ENCODE results near the gene ZBTB24. TPM values are rescaled to one million over a fixed set of nuclear protein-coding genes. Genes with fewer than 3 reads are reported as not detected.

Gene ZBTB24
- total RNA-seq, 1 donor from 2014 or later: 4.4 TPM

DNA sequence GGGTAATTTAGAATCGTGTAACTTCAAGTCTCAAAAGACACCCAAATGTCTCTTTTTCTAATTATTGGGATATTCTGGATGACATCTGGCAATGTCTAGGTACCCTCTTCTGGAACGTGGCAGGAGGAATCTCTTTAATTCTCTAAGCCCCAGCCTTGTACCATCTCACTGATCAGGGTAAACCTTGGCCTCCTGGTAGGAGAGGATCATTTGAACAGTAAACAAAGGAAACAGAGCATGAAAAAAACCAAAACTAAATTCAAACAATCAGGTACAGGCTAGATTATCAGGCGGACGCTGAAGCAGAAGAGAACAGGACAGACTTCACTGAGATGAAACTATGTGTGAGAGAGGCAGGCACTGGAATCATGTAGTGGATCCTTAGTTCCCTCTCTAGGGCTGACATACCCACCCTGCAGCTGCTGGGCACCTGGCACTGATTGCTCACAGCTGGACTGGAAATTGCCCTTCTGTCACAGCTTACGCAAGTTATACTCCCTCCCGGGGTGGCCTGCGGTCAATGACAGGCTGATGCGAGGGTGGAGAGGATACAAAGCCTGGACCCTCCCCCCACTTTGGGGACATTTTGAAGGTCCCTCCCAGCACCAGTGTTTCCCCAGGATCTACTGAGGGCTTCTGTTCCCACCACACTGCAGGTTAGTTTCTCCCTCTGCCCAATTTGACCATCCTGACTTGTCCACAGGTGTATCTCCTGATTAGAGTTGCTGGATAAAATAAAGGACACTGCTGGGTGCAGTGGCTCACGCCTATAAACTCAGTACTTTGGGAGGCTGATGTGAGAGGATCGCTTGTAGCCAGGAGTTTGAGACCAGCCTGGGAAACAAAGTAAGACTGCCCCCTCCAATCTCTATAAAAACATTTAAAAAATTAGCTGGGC is 20.6 kb upstream of the ZBTB24 start:
- DNase-seq (ENCODE audit: low read depth in 2 of 2): no peak

DNA sequence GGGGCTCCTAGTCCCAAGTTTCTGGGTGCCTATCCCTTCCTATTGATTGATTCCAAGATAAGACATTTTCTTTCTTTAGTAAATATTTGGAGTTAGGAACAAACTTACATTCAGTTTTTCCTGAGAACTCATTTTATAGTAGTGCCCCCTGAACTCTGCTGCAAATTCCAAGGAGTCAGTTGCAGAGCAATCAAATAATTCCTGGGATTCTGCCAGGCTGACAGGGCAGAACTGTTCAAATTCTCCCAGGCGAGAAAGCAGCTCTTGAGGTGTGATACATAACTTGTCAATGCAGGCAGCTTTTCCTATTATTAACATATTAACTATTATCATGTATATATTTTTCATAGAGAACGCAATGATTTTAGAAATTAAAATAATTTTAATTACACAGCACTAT is 15.9 kb upstream of the ZBTB24 start:
- DNase-seq (ENCODE audit: low read depth in 2 of 2): no peak

DNA sequence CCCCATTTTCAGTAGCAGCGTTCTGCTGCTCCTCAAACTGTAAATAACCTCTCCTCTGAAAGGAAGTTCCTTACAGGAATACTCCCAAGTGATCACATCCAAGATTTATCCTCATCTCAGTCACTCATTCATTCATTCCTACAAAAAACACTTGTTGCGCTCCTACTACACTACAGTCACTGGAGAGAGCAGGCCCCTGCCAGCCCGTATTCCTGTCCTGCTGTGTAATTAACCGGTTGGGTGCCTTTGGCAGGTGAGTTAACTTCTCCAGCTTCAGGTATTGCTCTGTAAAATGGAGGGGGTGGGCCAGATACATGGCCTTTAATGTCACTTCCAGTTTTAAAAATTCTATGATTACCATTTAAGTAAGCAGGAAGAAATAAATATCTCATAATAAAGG is 15.0 kb upstream of the ZBTB24 start:
- DNase-seq (ENCODE audit: low read depth in 2 of 2): no peak

DNA sequence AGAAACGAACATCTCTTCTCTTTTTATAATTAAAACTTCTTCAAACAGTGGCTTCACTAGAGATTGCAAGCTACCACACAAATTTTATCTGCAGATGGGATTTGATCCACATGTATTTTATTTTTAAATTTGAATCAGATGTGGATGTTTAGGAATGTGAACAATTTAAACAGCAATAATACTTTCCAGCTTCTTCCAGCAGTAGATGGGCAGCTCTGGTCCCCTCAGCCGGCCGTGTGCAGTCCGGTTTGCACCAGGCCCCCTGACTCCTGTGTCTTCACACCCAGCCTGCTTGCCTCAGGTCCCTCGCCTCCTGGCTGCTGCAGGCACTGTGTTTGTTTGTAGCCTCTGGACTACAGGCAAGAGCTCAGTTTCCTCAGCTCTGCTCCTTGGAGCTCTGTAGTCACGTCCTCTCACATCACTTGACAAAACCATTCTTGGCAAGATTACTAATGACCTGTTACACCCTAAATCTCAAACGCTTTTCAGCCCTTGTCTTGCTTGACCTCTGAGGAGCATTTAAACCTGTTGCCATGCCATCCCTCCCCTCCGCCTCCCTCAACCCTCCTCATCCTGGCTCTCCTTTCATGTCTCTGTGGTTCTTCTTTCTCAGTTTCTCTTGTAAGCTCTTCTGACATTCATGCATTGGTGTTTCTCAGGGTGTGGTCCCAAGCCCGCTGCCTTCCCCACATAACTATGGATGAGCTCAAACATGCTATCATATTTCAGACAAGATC is 13.2 kb upstream of the ZBTB24 start:
- no peak for DNase-seq (ENCODE audit: low read depth in 2 of 2)

DNA sequence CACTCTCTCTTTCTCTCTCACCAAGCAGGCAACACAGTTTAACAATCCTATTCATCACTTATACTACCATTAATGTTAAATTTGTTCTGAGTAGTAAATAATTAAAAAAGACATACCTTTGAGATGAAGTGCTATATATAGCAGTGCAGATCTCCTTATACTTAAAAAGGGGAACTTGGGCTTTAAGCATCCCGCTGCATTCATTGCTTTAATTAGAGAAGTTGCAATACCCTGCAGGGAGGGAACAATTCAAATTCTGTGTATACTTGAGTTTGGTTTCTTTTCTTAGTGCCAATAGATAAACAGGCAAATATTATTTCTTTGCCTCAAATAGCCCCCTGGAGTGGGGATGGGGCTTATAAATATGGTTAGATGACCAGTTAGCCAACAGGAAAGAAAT is 10.8 kb upstream of the ZBTB24 start:
- no peak for DNase-seq (ENCODE audit: low read depth in 2 of 2)

DNA sequence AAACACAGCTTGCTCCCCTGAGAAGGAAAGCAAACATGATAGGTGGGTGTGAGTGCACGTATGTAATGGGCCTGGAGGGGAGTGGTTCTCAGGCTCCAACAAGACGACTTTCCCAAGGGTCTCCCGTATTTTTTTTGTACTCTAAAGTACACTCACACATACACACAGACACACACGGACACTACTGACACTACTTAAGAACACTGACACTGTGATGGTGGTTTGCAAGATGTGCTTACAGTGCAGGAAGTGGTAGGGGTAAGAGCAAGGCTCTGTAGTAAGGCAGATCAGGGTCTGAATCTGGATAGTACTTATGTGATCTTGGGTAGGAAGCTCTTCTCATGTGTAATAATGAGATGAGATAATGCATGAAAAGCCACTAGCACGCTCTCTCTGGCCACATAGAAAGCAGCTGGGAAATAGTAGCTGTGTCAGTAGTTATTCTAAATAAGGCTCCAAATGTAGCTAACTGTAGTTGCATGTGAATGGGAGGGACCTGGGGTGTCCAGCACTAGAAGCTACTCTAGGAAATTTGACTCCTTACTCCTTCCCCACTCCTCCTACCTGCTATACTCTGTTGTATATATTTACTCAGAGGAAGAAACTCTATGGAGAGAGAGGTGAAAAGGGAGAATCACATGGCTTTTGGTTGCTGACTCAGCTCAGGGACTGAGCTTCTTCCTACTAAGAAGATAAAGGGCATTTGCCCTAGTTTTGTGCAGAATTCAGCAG is 8.4 kb upstream of the ZBTB24 start:
- no peak for DNase-seq (ENCODE audit: low read depth in 2 of 2)

DNA sequence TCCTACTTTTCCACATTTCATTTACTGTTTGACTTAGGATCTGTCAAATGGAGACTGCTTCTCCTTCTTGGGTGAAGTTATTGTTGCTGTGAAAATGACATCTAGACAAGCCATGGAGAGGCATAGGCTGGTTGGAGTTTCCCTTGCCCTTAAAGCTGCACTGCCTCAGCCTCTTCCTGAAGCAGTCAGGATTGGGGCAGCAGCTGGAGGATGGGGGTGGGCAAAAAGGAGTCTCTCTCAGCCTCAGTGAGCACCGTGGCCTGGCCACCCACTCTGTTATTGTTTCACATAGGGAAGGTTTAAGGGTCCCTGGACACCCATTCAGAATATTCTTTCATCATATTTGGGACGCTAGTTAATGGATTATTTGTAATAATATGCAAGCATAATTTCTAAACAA is 7.7 kb upstream of the ZBTB24 start:
- DNase-seq (ENCODE audit: low read depth in 2 of 2): no peak

DNA sequence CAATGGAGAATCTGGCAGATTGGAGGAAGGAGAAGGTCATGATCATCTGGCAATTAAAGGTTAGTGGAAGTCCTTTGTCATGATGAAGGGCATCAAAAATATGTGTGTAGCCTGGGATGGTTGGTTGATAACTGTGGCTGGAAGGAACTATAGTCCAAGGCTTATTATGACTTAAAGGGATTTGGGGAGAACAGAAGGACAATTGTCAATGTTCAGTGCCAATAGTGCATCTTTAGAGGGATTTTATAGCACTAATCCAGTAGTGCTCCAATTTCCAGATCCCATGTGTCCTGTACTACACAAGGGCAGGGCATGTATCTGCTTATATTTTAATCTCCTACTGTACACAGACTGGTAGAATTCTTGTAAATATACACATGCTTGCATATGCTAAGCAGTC is 5.0 kb upstream of the ZBTB24 start:
- no peak for DNase-seq (ENCODE audit: low read depth in 2 of 2)

DNA sequence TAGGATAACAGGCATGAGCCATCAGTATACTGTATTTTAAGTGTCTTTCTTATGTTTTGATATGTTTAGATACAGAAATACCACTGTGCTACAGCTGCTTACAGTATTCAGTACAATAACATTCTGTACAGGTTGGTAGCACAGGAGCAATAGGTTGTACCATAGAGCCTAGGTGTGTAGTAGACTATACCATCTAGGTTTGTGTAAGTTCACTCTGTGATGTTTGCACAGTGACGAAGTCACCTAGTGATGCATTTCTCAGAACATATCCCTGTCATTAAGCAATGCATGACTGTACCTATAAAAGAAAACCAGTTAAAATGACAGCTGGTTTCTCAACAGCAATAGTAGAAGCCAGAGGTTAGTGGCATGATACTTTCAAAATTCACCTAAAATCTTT is 3.0 kb upstream of the ZBTB24 start:
- no peak for DNase-seq (ENCODE audit: low read depth in 2 of 2)

DNA sequence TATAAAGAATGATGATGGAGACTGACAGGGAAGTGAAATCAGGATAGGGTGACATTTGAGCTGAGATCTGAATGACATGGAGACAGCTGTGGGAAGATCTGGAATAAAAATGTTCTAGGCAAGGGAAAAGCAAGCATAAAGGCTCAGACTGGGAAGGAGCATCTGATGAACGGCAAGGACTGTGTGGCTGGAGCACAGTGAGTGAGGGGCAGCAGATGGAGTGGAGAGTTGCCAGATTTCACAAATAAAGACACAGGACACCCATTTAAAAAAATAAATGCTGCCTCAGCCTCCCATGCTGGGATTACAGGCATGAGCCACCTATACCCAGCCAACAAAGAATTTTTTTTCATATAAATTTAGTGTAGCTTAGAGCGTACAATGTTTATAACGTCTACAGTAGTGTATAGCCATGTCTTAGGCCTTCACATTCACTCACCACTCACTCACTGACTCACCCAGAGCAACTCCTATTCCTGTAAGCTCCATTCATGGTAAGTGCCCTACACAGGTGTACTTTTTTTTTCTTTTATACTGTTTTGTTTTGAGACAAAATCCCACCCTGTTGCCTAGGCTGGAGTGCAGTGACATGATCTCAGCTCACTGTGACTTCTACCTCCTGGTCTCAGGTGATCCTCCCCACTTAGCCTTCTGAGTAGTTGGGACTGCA is 2.4 kb upstream of the ZBTB24 start:
- DNase-seq (ENCODE audit: low read depth in 2 of 2): no peak

DNA sequence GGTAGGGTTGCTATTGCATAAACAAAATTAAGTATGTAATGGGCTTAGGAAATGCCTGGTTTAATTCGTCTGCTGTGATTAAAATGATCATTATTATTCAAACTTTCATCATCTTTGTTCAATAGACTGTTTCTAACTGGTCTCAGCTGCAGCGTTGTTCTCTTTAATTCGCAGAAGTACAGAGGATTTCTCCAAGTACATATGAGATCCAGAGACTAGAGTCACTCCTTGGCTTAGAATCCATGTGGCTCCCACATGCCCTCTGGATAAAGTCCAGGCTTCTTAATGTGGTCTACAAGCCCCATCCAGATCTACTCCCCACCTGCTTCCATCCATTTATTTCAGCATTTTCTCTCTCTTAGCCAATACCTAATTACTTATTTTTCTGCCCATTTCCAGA is 1.1 kb upstream of the ZBTB24 start:
- DNase-seq (ENCODE audit: low read depth in 2 of 2): no peak

DNA sequence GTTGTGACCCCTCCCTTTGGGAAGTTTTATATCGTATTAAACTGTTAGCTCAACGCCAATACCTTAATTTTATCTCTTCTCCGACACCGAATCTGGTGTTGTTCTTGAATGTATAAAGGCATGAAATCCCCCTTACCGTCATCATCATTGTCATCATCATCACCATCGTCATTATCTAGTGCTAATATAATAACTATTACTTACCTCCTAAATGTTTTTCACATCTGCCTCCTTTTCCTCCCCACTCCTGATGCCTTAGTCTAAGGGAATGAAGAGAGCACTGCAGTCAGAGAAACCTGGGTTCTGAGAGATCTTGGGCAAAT is 677 bp upstream of the ZBTB24 start:
- no peak for DNase-seq (ENCODE audit: low read depth in 2 of 2)

DNA sequence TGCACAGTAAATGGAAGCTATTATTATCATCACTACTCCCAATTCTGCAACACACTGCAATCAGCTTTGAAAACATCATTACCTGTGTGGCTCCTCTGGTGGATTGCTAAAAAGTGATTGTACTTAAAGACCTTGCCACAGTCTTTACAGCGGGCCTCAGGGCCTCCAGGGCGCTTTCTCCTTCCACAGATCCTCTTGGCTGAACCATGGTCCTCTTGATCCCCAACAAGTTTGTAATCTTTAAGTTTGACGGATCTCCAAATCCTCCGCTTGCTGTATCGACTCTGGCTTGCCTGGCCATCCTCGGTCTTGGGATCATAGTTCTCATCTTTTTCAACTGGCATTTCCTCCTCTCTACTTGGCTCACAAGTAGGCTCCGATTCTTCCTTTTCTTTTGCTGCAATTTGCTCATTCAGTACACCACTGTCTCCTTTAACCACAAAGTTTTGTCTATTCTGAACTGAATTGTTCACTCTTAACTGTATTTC is 2.0 kb downstream of the ZBTB24 start:
- DNase-seq (ENCODE audit: low read depth in 2 of 2): no peak

DNA sequence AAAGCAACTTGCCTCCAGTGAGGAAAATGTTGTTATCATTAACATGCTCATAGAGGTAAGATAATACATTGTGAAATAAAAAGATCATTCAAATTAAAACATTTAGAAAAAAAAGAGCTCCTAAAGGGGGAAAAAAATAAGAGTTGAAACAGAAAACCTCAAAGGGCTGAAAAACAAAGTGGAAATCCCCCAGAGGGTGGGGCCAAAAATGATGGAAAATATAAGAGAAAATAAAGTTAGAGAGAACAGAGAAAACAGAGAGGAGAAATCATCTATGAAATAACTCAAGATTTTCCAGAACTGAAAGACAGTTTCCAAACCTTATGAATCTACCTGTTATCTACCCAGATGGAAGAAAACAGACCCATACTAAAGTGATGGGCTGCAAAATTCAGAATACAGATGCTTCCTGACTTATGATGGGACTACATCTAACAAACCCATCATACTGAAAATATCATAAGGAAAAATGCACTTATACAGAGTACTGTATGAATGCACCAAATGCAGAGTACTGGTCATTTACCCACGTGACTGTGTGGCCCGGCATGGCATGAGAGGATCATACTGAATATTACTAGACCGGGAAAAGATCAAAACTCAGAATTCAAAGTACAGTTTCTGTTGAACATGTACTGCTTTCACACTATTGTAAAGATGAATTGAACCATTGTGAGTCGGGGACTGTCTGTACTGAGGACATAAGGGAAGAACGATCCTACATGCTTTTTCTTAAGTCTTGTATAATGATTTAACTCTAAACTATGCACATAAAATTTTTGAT is 4.0 kb downstream of the ZBTB24 start:
- DNase-seq (ENCODE audit: low read depth in 2 of 2): no peak

DNA sequence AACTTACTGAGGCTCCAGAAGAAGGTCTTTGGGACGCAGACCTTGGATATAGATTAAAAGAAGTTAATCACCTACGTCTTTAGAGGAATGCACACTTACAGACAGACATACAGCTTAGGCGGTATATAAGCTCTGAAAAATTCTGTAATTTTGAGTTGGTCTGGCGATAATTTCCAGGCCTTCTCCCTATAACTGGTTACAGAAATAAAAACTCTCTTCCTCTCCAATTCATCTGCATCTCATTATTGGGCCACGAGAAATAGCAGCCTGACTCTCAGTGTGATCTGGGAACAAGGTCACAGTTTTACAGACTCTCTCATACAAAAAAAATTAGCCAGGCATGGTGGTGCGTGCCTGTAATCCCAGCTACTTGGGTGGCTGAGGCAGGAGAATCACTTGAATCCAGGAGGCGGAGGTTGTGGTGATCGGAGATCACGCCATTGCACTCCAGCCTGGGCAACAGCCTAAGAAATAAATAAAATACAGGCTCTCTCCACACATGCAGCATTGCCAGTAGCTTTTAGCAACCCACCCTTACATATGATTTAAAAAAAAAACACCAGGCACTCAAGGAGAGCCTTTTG is 4.7 kb downstream of the ZBTB24 start:
- DNase-seq (ENCODE audit: low read depth in 2 of 2): no peak

DNA sequence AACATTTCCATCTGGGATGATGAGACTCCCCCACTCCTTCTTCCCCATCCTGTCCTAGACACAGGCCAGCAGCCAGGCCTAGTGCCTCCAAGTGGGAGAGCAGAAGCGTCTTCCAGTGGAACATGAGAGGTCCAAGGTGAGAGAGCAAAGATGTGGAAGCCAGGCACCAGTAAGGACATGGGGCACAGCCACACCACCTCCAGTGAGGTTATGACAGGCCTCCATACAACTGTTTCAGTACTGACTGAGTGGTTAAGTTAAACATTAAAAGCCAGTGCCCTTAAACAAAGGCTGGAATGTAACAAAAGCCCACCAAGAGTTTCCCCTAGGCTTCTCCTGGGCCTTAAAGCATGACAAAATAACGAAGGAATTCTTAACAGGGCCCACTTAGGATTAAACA is 5.3 kb downstream of the ZBTB24 start:
- DNase-seq (ENCODE audit: low read depth in 2 of 2): no peak

DNA sequence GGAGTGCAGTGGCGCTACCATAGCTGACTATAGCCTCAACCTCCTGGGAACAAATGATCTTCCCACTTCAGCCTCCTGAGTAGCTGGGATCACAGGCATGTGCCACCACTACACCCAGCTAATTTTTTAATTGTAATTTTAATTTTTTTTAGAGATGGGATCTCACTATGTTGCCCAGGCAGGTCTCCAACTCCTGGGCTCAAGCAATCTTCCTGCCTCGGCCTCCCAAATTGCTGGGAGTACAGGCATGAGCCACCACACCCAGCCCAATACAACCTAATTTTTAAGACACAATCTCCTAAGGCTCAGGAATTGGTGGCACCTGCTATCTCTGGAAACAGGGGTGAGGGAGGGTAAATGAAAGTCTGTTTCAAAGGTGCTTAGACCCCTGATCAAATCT is 5.8 kb downstream of the ZBTB24 start:
- no peak for DNase-seq (ENCODE audit: low read depth in 2 of 2)

DNA sequence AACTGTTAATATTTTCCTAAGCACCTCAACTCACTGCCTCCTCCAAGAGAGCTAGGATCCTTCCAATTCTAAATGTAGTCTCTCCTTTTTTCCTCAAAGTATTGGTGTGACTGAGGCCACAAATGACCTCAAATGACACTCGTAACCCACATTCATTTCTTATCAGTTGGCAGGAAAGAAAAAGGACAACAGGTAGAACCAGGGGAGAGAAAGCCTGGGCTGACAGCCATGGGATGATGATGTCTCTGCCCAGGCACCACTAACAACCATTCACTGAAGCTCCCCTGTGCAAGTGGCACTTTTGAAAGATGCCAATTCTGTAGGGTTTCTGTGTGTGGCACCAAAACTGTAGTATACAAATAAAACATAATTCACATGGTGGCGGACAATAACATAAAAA is 7.4 kb downstream of the ZBTB24 start:
- no peak for DNase-seq (ENCODE audit: low read depth in 2 of 2)

DNA sequence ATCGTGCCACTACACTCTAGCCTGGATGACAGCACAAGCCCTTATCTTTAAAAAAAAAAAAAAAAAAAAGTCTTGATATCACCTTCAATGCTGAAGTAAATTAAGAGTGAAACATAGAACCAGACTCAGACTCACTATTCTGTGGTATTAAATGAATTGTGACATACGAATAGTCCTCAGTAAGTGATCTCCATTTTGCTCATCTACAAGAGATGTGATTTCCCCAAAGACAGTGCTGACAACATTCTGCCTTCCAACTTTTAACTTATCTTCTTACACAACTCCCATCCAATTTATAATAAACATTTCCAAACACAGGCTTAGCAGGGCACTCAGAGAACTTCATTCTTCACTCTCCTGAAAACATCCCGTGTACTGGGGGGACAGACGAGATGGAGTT is 8.0 kb downstream of the ZBTB24 start:
- DNase-seq (ENCODE audit: low read depth in 2 of 2): no peak

DNA sequence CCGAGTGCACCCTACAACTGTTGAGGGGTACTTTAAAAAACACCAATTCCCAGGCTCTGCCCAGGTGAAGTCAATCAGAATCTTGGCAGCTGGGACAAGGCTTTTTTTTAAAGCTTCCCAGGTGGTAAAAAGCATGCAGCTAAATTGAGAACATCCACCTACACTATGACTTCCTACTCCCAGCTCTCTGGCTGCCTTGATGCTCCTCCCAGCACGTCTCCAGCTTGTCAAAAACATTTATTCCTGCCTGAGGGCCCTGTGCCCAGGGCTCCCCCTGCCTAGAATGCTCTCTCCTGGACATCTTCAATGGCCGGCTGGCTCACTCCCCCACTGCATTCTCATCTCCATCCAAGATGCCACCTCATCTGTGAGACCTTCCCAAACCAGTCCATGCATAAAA is 9.9 kb downstream of the ZBTB24 start:
- no peak for DNase-seq (ENCODE audit: low read depth in 2 of 2)
